Erythroblast (primary cell): ENCODE data around the gene NRG3.

Experiments used
- GATA1 ChIP-seq: IDR thresholded peaks from 2 replicates; pipeline ENCODE4 v1.6.1; 2011; ENCODE audit warnings: low read depth, mild to moderate bottlenecking, control low read depth, low read length, moderate library complexity
- POLR2A ChIP-seq: IDR thresholded peaks from 2 replicates; pipeline ENCODE4 v1.6.1; 2011; ENCODE audit warnings: mild to moderate bottlenecking, low read length

- TF ChIP-seq POLR2A (no peak), GATA1 (no peak)
These were observed 393.0 kb downstream of the NRG3 start for GRCh38 chr10:82267960-82268359.
